GM19193 (cell line): ENCODE results near the gene WWP2.

ENCODE experiments used
- POLR2A ChIP-seq: IDR thresholded peaks from 4 replicates; pipeline ENCODE4 v1.6.1; 2011; ENCODE audit not compliant: insufficient read depth, insufficient read length; ENCODE audit errors: extremely low read depth

Gene WWP2

GRCh38 chr16:69818891-69819545 lies 56.9 kb downstream of the WWP2 start:
- TF ChIP-seq POLR2A = no peak

GRCh38 chr16:69820926-69821541 lies 58.9 kb downstream of the WWP2 start:
- TF ChIP-seq POLR2A = no peak

GRCh38 chr16:69821844-69822173 lies 59.7 kb downstream of the WWP2 start:
- TF ChIP-seq POLR2A = no peak

GRCh38 chr16:69822174-69822935 lies 60.2 kb downstream of the WWP2 start:
- no peak for TF ChIP-seq POLR2A

- TF ChIP-seq POLR2A = peak; percentile 39
Measured at GRCh38 chr16:69823831-69824563, 61.9 kb downstream of the WWP2 start.

GRCh38 chr16:69827524-69827923 lies 65.4 kb downstream of the WWP2 start:
- TF ChIP-seq POLR2A = no peak

- no peak for TF ChIP-seq POLR2A
Measured at GRCh38 chr16:69829338-69829737, 67.2 kb downstream of the WWP2 start.

GRCh38 chr16:69830146-69830533 lies 68.0 kb downstream of the WWP2 start:
- TF ChIP-seq POLR2A = no peak

GRCh38 chr16:69830534-69831211 lies 68.5 kb downstream of the WWP2 start:
- no peak for TF ChIP-seq POLR2A

GRCh38 chr16:69831212-69832123 lies 69.3 kb downstream of the WWP2 start:
- no peak for TF ChIP-seq POLR2A

GRCh38 chr16:69833357-69834282 lies 71.5 kb downstream of the WWP2 start:
- no peak for TF ChIP-seq POLR2A

- no peak for TF ChIP-seq POLR2A
Measured at GRCh38 chr16:69834807-69835466, 72.8 kb downstream of the WWP2 start.
